ENCODE data around the gene SMPD2. TPM values are rescaled to one million over a fixed set of nuclear protein-coding genes. Genes with fewer than 3 reads are reported as not detected.
A peak's percentile ranks its signal among the peaks of the same experiment; 100 is the strongest.

Gene SMPD2
- total and polyA plus RNA-seq, 7 donors, result 2.1 to 9.6 (median 4.4) TPM

GRCh38 chr6:109478841-109479624 lies 38.5 kb downstream of the SMPD2 start:
- TF ChIP-seq CTCF (IDR thresholded peaks at IDR 0.05), result no peak
- Histone ChIP-seq H3K4me3 (peak overlapping the region; percentile 96), H3K9me3 (no peaks in the 10 kb centered on the region), H3K27ac (no peak overlapping the region), H3K36me3 (ENCODE audit: insufficient read depth in 1 of 2, low read depth in 1 of 2) (peaks cover 8 to 65% of the 10 kb centered on the region in 2 donors), H3K27me3 (ENCODE audit: insufficient read depth in 3 of 3, low read length in 2 of 3) (no peaks in the 10 kb centered on the region), H3K4me1 (peaks cover 38% of the 10 kb centered on the region)
- intact Hi-C loops (cut with DNase I), result no loop called here
- ATAC-seq (no peak), DNase-seq (no peak)
- WGBS, 3 donors, result 79 to 87% (median 84%) methylated on average over 5 of the region's 5 CpGs

GRCh38 chr6:109480993-109481480 lies 40.5 kb downstream of the SMPD2 start:
- Histone ChIP-seq H3K4me1 (peaks cover 38% of the 10 kb centered on the region), H3K4me3 (peak overlapping the region; percentile 96), H3K36me3 (ENCODE audit: insufficient read depth in 1 of 2, low read depth in 1 of 2) (peaks cover 8 to 45% of the 10 kb centered on the region in 2 donors), H3K27ac (no peak overlapping the region), H3K27me3 (ENCODE audit: insufficient read depth in 3 of 3, low read length in 2 of 3) (no peaks in the 10 kb centered on the region), H3K9me3 (no peaks in the 10 kb centered on the region)
- no peak for ATAC-seq
- TF ChIP-seq CTCF (IDR thresholded peaks at IDR 0.05), result no peak
- no peak for DNase-seq
- intact Hi-C loops (cut with DNase I), result no loop called here
- WGBS, 3 donors, result 93 to 95% (median 93%) methylated on average over 7 of the region's 7 CpGs

GRCh38 chr6:109482905-109483734 lies 42.6 kb downstream of the SMPD2 start, which contains the start of gene ZBTB24:
ZBTB24 (minus strand) TSS chr6:109483219; CDS start chr6:109482026, 1,193 bp downstream.
- 1% methylated on average over 40 to 87 of the region's 97 CpGs for WGBS, 3 donors

GRCh38 chr6:109483735-109484057 lies 43.2 kb downstream of the SMPD2 start:
- peaks cover 5 to 26% of the 10 kb centered on the region in 2 donors for H3K36me3 ChIP-seq (ENCODE audit: insufficient read depth in 1 of 2, low read depth in 1 of 2)
- intact Hi-C loops (cut with DNase I), result loop anchor here in 1 of 2 donors (2.0 kb wide), 1 partner anchor 43 kb away; the partner anchor contains the start of genes PPIL6 and SMPD2
- DNase-seq (no peak), ATAC-seq (no peak)
- no peaks in the 10 kb centered on the region for H3K27me3 ChIP-seq (ENCODE audit: insufficient read depth in 3 of 3, low read length in 2 of 3)
- H3K4me3 ChIP-seq, result peak overlapping the region; percentile 96
- peak overlapping the region; percentile 60 for H3K27ac ChIP-seq
- no peak for TF ChIP-seq CTCF (IDR thresholded peaks at IDR 0.05)
- no peaks in the 10 kb centered on the region for H3K9me3 ChIP-seq
- peaks cover 35% of the 10 kb centered on the region for H3K4me1 ChIP-seq
- WGBS, 3 donors, result 1% methylated on average over 6 of the region's 6 CpGs

More at GRCh38 chr6:109482905-109483734, 42.6 kb downstream of the SMPD2 start, which contains the start of gene ZBTB24:
- DNase-seq, result peak; percentile 92 to 96
- ATAC-seq, result peak; percentile 94 to 96 (median 96)
- no peaks in the 10 kb centered on the region for H3K9me3 ChIP-seq
- intact Hi-C loops (cut with DNase I), result loop anchor here in 1 of 2 donors (2.0 kb wide), 1 partner anchor 42 kb away; the partner anchor contains the start of genes PPIL6 and SMPD2
- H3K4me3 ChIP-seq, result peak within 1 kb of the TSS; percentile 96
- no peak for TF ChIP-seq CTCF (IDR thresholded peaks at IDR 0.05)
- peak within 1 kb of the TSS; percentile 91 for H3K27ac ChIP-seq
- peaks cover 6 to 27% of the 10 kb centered on the region in 2 donors for H3K36me3 ChIP-seq (ENCODE audit: insufficient read depth in 1 of 2, low read depth in 1 of 2)
- peaks cover 38% of the 10 kb centered on the region for H3K4me1 ChIP-seq
- H3K27me3 ChIP-seq (ENCODE audit: insufficient read depth in 3 of 3, low read length in 2 of 3), result no peaks in the 10 kb centered on the region

Data from psoas muscle (tissue), 8 donors.